KBM-7 (cell line): ENCODE data around the gene LFNG.

Experiments used
- DNase-seq: peaks from one replicate; pipeline ENCODE4 v3.0.0-alpha.2; 2015
- in situ Hi-C: fragments of 300-500 bp; cut with MboI; formaldehyde crosslinking; loops from 2 replicates; pipeline ENCODE4 v1.14.3; 2020; ENCODE audit warnings: low sequenced_read_pairs, low pct_unique_long_range_greater_than_20kb, mixed read lengths

Gene LFNG

GRCh38 chr7:2481195-2481594 is 38.4 kb upstream of the LFNG start:
- in situ Hi-C loops: no loop called here
- DNase-seq: no peak

- in situ Hi-C loops: no loop called here
- DNase-seq: no peak
These were observed 36.7 kb upstream of the LFNG start for GRCh38 chr7:2482725-2483451.

DNA sequence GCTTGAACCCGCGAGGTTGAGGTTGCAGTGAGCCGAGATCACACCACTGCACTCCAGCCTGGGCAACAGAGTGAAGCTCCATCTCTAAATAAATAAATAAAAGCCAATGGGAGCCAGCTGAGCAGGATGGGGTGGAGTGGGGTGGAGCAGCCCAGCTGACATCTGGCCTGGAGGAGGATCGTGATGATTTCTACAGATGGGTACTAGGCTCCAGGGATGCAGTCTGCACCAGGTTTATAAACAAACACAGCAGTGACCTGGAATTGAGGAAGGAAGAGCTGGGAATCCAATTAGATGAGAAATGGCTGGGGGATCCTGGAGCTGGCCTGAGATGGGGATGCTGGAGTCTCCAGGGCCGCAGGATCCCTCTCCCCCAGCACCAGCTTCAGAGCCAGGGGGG is 36.1 kb upstream of the LFNG start:
- in situ Hi-C loops: no loop called here
- DNase-seq: no peak

- DNase-seq: no peak
- in situ Hi-C loops: no loop called here
These were observed 34.7 kb upstream of the LFNG start for GRCh38 chr7:2484868-2485267.

GRCh38 chr7:2487586-2488271 is 31.8 kb upstream of the LFNG start:
- in situ Hi-C loops: no loop called here

GRCh38 chr7:2488272-2488645 is 31.3 kb upstream of the LFNG start:
- in situ Hi-C loops: no loop called here
- no peak for DNase-seq

More at GRCh38 chr7:2487586-2488271, 31.8 kb upstream of the LFNG start:
- no peak for DNase-seq

DNA sequence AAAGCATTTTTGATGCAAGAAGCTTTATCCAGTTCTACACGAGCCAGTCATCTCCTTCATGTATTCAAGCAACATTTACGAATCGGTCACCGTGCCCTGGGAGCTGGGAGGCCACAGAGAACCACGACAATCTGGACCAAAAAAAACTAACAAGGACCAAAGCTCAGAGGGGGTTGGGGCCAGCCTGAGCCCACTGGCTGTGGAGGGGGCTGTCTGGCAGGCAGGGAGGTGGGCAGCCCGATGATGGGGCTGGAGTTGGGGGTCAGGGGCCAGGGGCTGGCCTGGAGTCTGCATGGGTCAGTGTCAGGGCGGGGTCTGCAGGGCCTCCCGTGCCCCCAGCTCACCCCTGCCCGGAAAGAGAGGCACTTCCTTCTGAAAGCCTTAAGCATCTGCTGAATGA is 30.9 kb upstream of the LFNG start:
- DNase-seq: no peak
- in situ Hi-C loops: no loop called here

GRCh38 chr7:2490181-2490651 is 29.4 kb upstream of the LFNG start:
- in situ Hi-C loops: no loop called here

DNA sequence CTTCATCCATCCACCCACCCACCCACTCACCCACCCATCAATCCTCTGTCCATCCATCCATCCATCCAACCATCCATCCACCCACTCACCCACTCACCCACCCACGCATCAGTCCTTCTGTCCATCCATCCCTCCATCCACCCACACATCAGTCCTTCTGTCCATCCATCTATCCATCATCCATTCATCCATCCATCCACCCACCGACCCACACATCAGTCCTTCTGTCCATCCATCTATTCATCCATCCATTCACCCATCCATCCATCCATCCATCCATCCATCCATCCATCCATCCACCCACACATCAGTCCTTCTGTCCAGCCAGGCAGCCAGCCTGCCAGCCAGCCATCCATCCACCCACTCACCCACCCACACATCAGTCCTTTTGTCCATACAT is 27.5 kb upstream of the LFNG start:
- in situ Hi-C loops: no loop called here

More at GRCh38 chr7:2490181-2490651, 29.4 kb upstream of the LFNG start:
- DNase-seq: no peak

GRCh38 chr7:2493205-2494164 is 26.1 kb upstream of the LFNG start:
- no peak for DNase-seq
- in situ Hi-C loops: no loop called here

More for the DNA sequence above, 27.5 kb upstream of the LFNG start:
- no peak for DNase-seq

DNA sequence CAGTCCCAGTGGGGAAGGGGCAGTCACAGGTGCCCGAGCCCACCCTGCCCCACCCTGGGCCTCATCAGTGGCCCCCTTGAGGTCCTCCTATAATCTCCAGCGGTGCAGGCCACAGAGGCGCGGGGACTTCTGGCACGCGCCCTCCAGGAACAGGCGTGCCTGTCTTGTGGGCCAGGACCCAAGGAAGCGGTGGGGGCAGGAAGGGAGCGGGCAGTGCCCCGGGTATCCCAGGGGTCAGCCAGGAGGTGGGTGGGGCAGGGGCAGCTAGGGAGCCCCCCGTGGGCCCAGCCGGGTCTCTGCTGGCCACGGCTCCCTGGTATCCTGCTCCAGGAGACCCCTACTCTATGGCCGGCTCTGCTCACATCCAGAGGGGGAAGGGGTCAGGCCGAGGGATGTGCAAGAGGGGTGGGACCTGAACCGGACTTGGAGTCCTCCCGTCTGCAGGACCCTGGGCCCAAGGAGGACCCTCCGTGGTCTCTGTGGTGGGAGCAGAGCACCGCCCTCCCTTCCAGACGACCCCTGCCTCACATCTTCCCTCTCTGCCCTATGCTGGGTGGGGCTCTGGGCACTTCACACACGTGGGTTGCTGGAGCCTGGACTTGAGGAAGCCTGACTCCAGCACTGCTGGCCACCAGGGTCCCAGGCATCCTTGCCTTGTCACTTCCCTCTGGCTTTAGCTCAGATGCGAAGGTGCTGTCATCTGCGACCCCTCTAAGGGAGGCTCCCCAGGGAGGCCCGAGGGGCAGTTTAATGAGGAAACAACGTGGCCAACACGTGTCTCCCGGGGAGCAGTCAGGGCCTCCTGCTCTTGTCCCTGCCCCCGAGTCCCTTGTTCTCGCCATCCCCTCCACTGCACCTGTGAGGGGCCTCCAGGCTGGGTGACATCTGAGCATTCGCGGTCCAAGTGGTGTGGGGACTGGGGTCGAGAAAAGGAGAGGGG is 25.1 kb upstream of the LFNG start:
- DNase-seq: no peak
- in situ Hi-C loops: no loop called here

DNA sequence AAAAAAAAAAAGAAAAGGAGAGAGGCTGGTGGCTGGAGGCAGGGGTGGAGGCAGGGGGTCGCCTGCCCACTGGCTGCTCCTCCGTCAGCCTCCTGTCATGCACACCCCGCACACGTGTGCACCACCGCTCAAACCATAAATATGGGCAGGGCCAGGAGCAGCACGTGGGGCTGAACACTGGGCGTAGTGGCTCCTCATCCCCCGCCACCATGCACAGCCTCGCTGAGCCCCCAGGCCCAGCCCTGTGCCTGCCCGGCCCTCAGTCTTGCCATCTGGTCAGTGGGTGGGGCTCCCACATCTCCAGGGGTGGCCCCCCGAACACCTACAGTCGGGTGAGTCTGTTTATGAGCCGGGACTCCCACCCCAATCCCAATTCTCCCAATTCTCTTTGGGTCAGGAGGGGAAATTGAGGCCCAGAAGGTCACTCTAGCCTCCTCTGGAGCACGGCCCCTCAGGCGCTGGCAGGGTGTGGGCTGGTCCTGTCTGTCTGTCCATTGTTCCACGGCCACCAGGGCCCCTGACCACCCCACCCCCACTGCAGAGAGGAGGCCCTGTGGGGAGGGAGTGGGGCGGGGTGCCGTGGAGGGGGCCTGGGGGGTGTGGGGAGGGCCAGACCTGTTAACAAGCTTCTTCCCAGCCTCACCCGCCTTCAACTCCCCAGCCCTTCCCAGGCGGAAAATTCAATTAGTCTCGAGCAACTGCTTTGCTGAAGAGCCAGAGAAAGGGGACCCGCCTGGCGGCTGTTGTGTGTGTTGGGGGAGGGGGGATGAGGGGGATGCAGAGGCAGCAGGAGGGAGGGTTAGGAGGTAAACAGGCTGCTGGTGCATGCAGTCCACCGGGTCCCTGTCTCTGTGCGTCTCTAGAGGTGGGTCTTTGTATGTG is 23.9 kb upstream of the LFNG start:
- DNase-seq: no peak
- in situ Hi-C loops: no loop called here

- DNase-seq: no peak
- in situ Hi-C loops: no loop called here
These were observed 23.2 kb upstream of the LFNG start for GRCh38 chr7:2496375-2496774.

DNA sequence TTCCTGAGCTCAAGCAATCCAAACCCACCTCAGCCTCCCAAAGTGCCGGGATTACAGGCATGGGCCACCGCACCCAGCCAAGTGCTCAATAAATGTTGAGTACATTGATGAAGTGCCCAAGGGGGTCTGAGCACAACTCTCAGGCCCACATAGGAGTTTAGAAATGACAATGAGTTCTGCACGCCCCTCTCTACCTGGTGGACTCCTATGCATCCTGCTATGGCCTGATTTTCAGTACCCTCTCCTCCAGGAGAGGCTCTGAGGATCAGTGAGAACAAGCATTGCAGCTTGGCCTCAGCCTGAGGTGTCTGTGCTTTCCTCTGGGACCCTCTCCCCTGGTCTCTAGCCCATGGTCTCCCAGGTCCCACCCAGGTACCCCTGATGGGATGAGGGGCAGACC is 22.5 kb upstream of the LFNG start:
- in situ Hi-C loops: no loop called here
- DNase-seq: no peak

DNA sequence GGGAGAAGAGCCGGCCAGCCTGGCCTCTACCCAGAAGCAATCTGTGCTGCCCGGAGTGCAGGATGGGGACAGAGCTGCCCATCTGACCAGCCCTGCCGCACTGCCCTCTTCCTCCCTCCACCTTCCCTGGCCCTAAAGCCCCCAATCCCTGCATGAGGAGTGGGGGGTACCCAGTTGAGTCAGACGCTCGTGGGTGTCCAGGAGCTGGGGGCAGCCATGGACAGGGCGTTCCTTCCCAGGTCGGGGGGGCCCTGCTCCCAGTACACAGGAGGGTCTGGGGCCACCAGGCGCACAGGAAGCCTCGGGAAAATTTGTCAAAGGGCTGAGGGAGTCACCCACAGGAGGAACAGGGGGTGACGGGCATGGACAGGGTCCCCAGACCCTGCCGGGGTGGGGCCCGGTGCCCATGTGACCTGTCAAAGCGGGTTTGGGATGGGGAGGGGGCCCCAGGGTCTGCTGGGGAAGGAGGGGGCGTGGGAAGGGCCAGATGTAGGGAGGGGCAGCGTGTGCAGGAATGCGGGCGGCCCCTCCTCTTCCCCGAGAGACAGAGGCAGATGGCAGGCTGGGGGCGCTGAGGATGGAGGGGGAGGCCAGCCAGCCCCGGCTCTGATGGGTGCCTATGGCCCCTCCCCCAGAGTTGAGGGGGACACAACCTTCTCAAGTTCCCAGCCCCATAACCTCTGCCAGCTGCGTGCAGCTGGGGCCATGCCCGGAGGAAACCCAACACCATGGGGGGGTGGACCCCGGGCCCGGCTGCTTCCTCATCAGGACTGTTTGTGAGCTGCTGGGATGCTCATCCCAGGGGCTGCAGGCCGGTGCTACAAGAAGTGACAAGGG is 21.9 kb upstream of the LFNG start:
- peak; percentile 48 for DNase-seq
- in situ Hi-C loops: no loop called here

DNA sequence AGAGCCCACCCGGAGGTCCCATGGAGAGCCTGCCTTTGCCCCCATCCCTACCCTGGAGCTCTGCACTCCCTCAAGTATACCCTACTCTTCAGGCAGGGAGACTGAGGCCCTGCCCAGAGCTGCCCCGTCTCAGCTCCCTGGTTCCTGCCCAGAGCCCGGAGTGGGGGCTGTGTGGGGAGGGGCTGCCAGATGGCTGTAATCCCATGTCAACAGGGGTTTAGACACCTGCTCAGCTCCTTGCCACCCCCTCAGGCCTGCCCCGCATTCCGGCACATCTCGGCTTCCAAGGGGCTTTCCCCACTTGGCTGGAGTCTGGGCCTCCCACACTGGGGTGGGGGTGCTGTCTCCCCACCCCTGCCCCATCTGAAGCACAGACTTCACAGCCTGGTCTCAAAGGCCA is 20.9 kb upstream of the LFNG start:
- no peak for DNase-seq
- in situ Hi-C loops: no loop called here

GRCh38 chr7:2499181-2499580 is 20.4 kb upstream of the LFNG start:
- in situ Hi-C loops: no loop called here
- DNase-seq: no peak
